HG02588 (cell line): ENCODE data around the gene POLN.
A peak's percentile ranks its signal among the peaks of the same experiment; 100 is the strongest.

Experiments used
- ATAC-seq: cut with Tn5 transposase; IDR thresholded peaks from one replicate; pipeline ENCODE4 v1.9.1; 2021; ENCODE audit warnings: mild to moderate bottlenecking, moderate library complexity; ENCODE audit not compliant: unreplicated experiment

POLN gene

GRCh38 chr4:2241410-2242353 is at the start of gene POLN, which contains the start of gene HAUS3:
Gene POLN (minus strand): TSS chr4:2242121. CDS start chr4:2229231, 12,890 bp downstream.
Gene HAUS3 (minus strand): TSS chr4:2242121. CDS start chr4:2240946, 1,175 bp downstream.
- ATAC-seq: peak; percentile 85

GRCh38 chr4:2290974-2291704 is 49.2 kb upstream of the POLN start:
- ATAC-seq: no peak

GRCh38 chr4:2290488-2290887 is 48.6 kb upstream of the POLN start:
- ATAC-seq: no peak

- no peak for ATAC-seq
Observed at GRCh38 chr4:2289955-2290333, 48.0 kb upstream of the POLN start.

- ATAC-seq: no peak
Observed at GRCh38 chr4:2289311-2289954, 47.5 kb upstream of the POLN start.

GRCh38 chr4:2288051-2288541 is 46.2 kb upstream of the POLN start:
- no peak for ATAC-seq

- no peak for ATAC-seq
Observed at GRCh38 chr4:2287594-2287915, 45.6 kb upstream of the POLN start.

- no peak for ATAC-seq
Observed at GRCh38 chr4:2286904-2287593, 45.1 kb upstream of the POLN start.

GRCh38 chr4:2285613-2286381 is 43.9 kb upstream of the POLN start:
- no peak for ATAC-seq

GRCh38 chr4:2284934-2285612 is 43.2 kb upstream of the POLN start:
- ATAC-seq: no peak

GRCh38 chr4:2284161-2284933 is 42.4 kb upstream of the POLN start:
- no peak for ATAC-seq

GRCh38 chr4:2283199-2283711 is 41.3 kb upstream of the POLN start:
- no peak for ATAC-seq

- ATAC-seq: peak; percentile 62
Observed at GRCh38 chr4:2281575-2282343, 39.8 kb upstream of the POLN start.

- no peak for ATAC-seq
Observed at GRCh38 chr4:2280531-2281300, 38.8 kb upstream of the POLN start.

GRCh38 chr4:2277956-2278355 is 36.0 kb upstream of the POLN start:
- no peak for ATAC-seq

GRCh38 chr4:2276581-2277325 is 34.8 kb upstream of the POLN start:
- ATAC-seq: no peak
